Transverse colon (tissue), 4 donors: ENCODE results near the gene PRDM11. TPM values are rescaled to one million over a fixed set of nuclear protein-coding genes. Genes with fewer than 3 reads are reported as not detected.

ENCODE experiments used
- DNase-seq: peaks from one replicate; pipeline ENCODE4 v3.0.0-alpha.2; 2019
- H3K27ac ChIP-seq, 4 donors: fragments of 200-600 bp; sonication (generic); 2 replicates each; pipeline ENCODE4 v1.5.1; 2016 to 2018; ENCODE audit warnings: inconsistent platforms in 4 of 4
- H3K27me3 ChIP-seq: fragments of 200-600 bp; sonication (generic); 2 replicates; pipeline ENCODE4 v1.5.1; 2017; ENCODE audit warnings: inconsistent platforms
- H3K36me3 ChIP-seq, 4 donors: fragments of 200-600 bp; sonication (generic); 2 replicates each; pipeline ENCODE4 v1.5.1; 2017 to 2019; ENCODE audit warnings: inconsistent platforms in 4 of 4
- H3K4me1 ChIP-seq, 4 donors: fragments of 200-600 bp; sonication (generic); 2 replicates each; pipeline ENCODE4 v1.5.1; 2017 to 2020; ENCODE audit warnings: inconsistent platforms in 4 of 4
- H3K4me3 ChIP-seq, 4 donors: fragments of 200-600 bp; sonication (generic); 1 replicate in 1 of 4; 2 replicates in 3 of 4; pipeline versions ENCODE4 v1.5.1 to v1.6.1; 2017 to 2019; ENCODE audit warnings: inconsistent platforms in 4 of 4
- H3K9me3 ChIP-seq, 2 donors: fragments of 200-600 bp; sonication (generic); 2 replicates each; pipeline ENCODE4 v1.5.1; 2017 to 2019; ENCODE audit warnings: inconsistent platforms in 2 of 2
- EP300 ChIP-seq: sonication (generic); formaldehyde crosslinking; IDR thresholded peaks from one replicate; pipeline ENCODE4 v1.6.1; 2017; ENCODE audit warnings: antibody characterized with exemption, low read depth
- POLR2A ChIP-seq: fragments of 450-650 bp; IDR thresholded peaks from one replicate; pipeline ENCODE4 v1.6.1; 2016; ENCODE audit warnings: antibody characterized with exemption, mild to moderate bottlenecking, moderate library complexity
- POLR2AphosphoS5 ChIP-seq, 3 donors: sonication (generic); formaldehyde crosslinking; IDR thresholded peaks; one replicate each; pipeline ENCODE4 v1.6.1; 2016; ENCODE audit warnings: antibody characterized with exemption in 3 of 3
- WGBS, 2 donors: methylation state at CpG; one replicate each; pipeline ENCODE4 v1.1.5; 2018; ENCODE audit warnings: low coverage in 1 of 2; 5-methylcytosine and 5-hydroxymethylcytosine counted together
- in situ Hi-C, 4 donors: fragments of 200-750 bp; cut with MboI; loops; one replicate each; pipeline versions ENCODE4 v1.15.0 to v1.15.1; 2017; ENCODE audit warnings: low sequenced_read_pairs in 3 of 4, low pct_ligation_motif_present in 1 of 4, low pct_unique_long_range_greater_than_20kb in 1 of 4
- intact Hi-C: fragments of 100-400 bp; cut with DNase I; formaldehyde crosslinking; loops from one replicate; pipeline ENCODE4 v1.15.1; 2023; ENCODE audit warnings: low total_unique reads
- total RNA-seq, 4 donors: library from RNA; depleted of rRNA; stranded (reverse); fragments of >200 nt; gene quantifications; one replicate each; pipeline ENCODE4 v1.1.0, GENCODE V29; 2016
- TF ChIP-seq, protein P1 (sequence below), 5 experiments: fragments of 200-600 bp in 3 of 5; fragments of 450-650 bp in 2 of 5; sonication (generic) in 3 of 5; IDR thresholded peaks; 1 replicate in 2 of 5; 2 replicates in 3 of 5; pipeline ENCODE4 v1.5.1; 2016 to 2017; ENCODE audit warnings: antibody characterized with exemption in 5 of 5, inconsistent platforms in 3 of 5, mild to moderate bottlenecking in 2 of 5, moderate library complexity in 1 of 5

PRDM11 gene
- total RNA-seq, 4 donors from 2014 or later, result 5.0 to 11.2 (median 7.9) TPM

DNA sequence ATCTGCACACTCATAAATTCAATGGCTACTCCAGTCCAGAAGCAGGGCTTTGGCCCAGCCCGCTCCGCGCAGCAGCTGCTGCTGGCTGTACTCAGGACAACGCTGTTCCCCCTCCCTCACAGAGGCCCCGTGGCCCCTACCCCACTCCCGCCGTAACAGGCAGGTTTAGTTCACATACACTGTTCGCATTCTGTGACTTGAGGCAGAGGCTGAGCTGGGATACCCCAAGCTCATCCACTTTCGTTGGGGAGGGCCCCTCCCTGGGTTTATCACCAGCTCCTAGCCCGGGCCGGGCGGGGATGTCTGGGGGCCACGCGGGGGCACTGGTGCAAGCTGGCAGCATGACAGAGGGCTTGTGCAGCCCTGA is 87.3 kb downstream of the PRDM11 start:
- Histone ChIP-seq H3K9me3 (no peaks in the 10 kb centered on the region), H3K4me1 (no peaks in the 10 kb centered on the region), H3K27me3 (no peaks in the 10 kb centered on the region), H3K36me3 (no peaks in the 10 kb centered on the region), H3K27ac (no peak overlapping the region), H3K4me3 (no peak overlapping the region)
- in situ Hi-C loops (no loop called here), intact Hi-C loops (no loop called here)
- DNase-seq, result no peak
- TF ChIP-seq POLR2A (no peak), EP300 (no peak)
- WGBS, 2 donors, result 59% methylated on average over 14 of the region's 14 CpGs; no CpG with 5 or more reads in 1 of the 2 donors

DNA sequence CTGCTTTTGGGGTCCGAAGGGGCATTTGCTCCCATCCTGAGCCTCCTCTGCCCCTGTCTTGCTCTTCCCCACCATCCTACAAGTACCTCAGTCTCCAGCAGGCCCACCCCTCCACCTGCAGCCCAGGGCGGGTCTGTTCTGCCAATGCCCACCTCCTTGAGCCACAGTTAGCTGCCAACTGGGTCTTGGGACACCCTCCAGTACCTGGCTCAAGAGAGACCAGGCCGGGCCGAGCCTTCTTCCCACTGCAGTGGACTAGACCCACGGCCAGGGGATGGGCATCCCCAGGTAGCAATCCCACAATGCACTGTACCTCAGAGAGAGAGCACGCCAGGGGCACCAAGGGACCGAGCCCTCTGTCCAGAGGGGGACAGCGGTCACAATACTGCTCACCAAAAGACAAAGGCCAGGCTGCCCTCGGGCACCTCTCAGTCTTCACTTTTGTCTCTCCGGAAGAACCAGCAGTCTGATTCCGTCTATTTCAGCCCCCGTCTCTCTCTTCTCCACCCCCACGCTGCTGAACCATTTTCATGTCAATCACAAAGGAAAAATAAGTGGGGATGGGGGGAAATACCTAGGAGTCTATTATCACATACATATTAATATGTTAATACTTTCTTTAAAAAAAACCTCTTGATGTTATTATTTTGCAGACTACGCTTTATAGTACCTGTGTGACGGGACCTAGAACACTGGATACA is 88.0 kb downstream of the PRDM11 start:
- H3K27me3 ChIP-seq, result no peaks in the 10 kb centered on the region
- H3K4me1 ChIP-seq, result no peaks in the 10 kb centered on the region
- H3K36me3 ChIP-seq, result no peaks in the 10 kb centered on the region
- DNase-seq, result no peak
- no peaks in the 10 kb centered on the region for H3K9me3 ChIP-seq
- intact Hi-C loops, result no loop called here
- no peak overlapping the region for H3K4me3 ChIP-seq
- no peak overlapping the region for H3K27ac ChIP-seq
- TF ChIP-seq POLR2A (no peak), EP300 (no peak), POLR2AphosphoS5 (IDR thresholded peaks at IDR 0.05) (no peak)
- TF ChIP-seq, protein P1, sequence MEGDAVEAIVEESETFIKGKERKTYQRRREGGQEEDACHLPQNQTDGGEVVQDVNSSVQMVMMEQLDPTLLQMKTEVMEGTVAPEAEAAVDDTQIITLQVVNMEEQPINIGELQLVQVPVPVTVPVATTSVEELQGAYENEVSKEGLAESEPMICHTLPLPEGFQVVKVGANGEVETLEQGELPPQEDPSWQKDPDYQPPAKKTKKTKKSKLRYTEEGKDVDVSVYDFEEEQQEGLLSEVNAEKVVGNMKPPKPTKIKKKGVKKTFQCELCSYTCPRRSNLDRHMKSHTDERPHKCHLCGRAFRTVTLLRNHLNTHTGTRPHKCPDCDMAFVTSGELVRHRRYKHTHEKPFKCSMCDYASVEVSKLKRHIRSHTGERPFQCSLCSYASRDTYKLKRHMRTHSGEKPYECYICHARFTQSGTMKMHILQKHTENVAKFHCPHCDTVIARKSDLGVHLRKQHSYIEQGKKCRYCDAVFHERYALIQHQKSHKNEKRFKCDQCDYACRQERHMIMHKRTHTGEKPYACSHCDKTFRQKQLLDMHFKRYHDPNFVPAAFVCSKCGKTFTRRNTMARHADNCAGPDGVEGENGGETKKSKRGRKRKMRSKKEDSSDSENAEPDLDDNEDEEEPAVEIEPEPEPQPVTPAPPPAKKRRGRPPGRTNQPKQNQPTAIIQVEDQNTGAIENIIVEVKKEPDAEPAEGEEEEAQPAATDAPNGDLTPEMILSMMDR (IDR thresholded peaks at IDR 0.05), result no peak
- 89 to 94% methylated on average over 6 to 15 of the region's 15 CpGs for WGBS, 2 donors
- in situ Hi-C loops, result no loop called here

DNA sequence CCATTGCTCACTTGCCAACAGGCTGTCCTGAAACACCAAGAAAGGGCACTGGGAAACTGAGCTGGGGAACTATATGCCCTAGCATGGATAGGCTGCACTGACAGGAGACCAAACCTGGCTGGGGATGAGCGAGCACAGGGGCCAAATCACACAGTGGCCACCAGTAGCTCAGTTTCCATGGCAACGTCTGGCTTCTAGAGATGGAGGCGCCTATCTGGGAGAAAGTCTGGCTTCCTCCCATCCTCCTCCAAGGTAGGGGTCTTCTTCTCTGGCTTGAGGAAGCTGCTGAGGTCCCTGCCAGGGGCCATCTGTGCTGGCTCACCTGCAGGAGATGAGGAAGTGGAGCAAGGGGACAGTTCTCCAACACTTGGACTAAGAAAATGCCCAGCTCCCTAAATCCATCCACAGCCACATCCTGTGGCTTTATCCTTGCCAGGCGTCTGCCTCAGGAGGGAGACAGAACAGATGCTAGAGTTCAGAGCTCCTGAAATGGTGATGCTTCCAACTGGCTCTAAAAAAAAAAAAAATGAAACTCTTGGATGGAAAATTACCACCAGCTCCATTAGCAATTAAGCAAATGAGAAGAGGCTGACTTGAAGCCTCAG is 91.4 kb downstream of the PRDM11 start:
- in situ Hi-C loops (no loop called here), intact Hi-C loops (no loop called here)
- Histone ChIP-seq H3K36me3 (no peaks in the 10 kb centered on the region), H3K4me3 (no peak overlapping the region), H3K4me1 (no peaks in the 10 kb centered on the region), H3K9me3 (no peaks in the 10 kb centered on the region), H3K27me3 (no peaks in the 10 kb centered on the region), H3K27ac (peak overlapping the region in 1 of 4 donors; percentile 3)
- WGBS, 2 donors, result 83% methylated on average over 4 of the region's 4 CpGs; no CpG with 5 or more reads in 1 of the 2 donors
- DNase-seq, result no peak
- TF ChIP-seq POLR2A (no peak), EP300 (no peak), POLR2AphosphoS5 (IDR thresholded peaks at IDR 0.05) (no peak)
- TF ChIP-seq, protein P1 (IDR thresholded peaks at IDR 0.05), result no peak

DNA sequence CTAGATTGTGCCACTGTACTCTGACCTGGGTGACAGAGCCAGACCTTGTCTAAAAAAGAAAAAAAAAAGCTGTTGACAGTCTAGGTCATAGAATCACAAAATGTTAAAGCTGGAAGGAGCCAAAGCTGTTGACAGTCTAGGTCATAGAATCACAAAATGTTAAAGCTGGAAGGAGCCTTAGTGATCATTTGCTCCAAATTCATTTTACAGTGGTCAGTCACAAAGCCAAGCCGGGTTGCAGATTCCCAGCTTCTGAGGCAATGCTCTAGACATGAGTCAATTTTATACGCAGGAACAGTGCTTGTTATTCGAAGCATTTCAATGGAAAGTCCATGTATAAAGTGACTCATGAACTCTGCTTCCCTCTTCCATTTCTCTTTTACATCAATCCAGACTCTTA is 92.3 kb downstream of the PRDM11 start:
- WGBS, 2 donors, result 63 to 69% methylated on average over 3 of the region's 3 CpGs
- H3K4me1 ChIP-seq, result no peaks in the 10 kb centered on the region
- no peak overlapping the region for H3K4me3 ChIP-seq
- peak overlapping the region in 2 of 4 donors; percentile 3 to 6 for H3K27ac ChIP-seq
- in situ Hi-C loops, result no loop called here
- intact Hi-C loops, result no loop called here
- H3K27me3 ChIP-seq, result no peaks in the 10 kb centered on the region
- H3K9me3 ChIP-seq, result no peaks in the 10 kb centered on the region
- no peak for DNase-seq
- H3K36me3 ChIP-seq, result no peaks in the 10 kb centered on the region
- TF ChIP-seq POLR2AphosphoS5 (IDR thresholded peaks at IDR 0.05) (no peak), EP300 (no peak), POLR2A (no peak)
- TF ChIP-seq, protein P1 (IDR thresholded peaks at IDR 0.05), result no peak
